GM23338 (cell line): ENCODE measurements around the gene PSMG1. TPM values are rescaled to one million over a fixed set of nuclear protein-coding genes. Genes with fewer than 3 reads are reported as not detected.

Experiments used
- ATAC-seq: fragments of 200-7000 bp; cut with Tn5 transposase; 3 replicates; pipeline ENCODE4 v1.9.1; 2020
- DNase-seq: peaks from one replicate; pipeline ENCODE4 v3.0.0-alpha.2; 2015; ENCODE audit warnings: low spot score
- H2AFZ ChIP-seq: fragments of 200-600 bp; sonication (generic); 2 replicates; pipeline ENCODE4 v1.8.0; 2016; ENCODE audit warnings: antibody characterized with exemption, mild to moderate bottlenecking, moderate library complexity
- H3F3A ChIP-seq: fragments of 200-600 bp; sonication (generic); replicated peaks from 2 replicates; pipeline ENCODE4 v1.8.0; 2017; ENCODE audit warnings: antibody characterized with exemption, mixed run types, low read depth
- H3K27ac ChIP-seq: fragments of 200-600 bp; sonication (generic); 2 replicates; pipeline ENCODE4 v1.6.1; 2016; ENCODE audit warnings: low read depth
- H3K27me3 ChIP-seq: fragments of 200-600 bp; sonication (generic); 2 replicates; pipeline ENCODE4 v1.8.0; 2016; ENCODE audit warnings: mild to moderate bottlenecking, mixed run types, moderate library complexity; ENCODE audit not compliant: insufficient read depth
- H3K36me3 ChIP-seq: fragments of 200-600 bp; sonication (generic); 2 replicates; pipeline ENCODE4 v1.8.0; 2016; ENCODE audit warnings: mild to moderate bottlenecking; ENCODE audit not compliant: insufficient read depth
- H3K4me1 ChIP-seq: fragments of 200-600 bp; sonication (generic); 2 replicates; pipeline ENCODE4 v1.8.0; 2016; ENCODE audit warnings: mild to moderate bottlenecking, moderate library complexity; ENCODE audit not compliant: insufficient read depth
- H3K4me2 ChIP-seq: fragments of 200-600 bp; sonication (generic); 2 replicates; pipeline ENCODE4 v1.7.1; 2017; ENCODE audit warnings: mixed run types
- H3K4me3 ChIP-seq: fragments of 200-600 bp; sonication (generic); 2 replicates; pipeline ENCODE4 v1.6.1; 2016; ENCODE audit warnings: mixed run types
- H3K79me2 ChIP-seq: fragments of 200-600 bp; sonication (generic); replicated peaks from 2 replicates; pipeline ENCODE4 v1.8.0; 2017; ENCODE audit warnings: mild to moderate bottlenecking; ENCODE audit not compliant: insufficient read depth
- H3K9me2 ChIP-seq: fragments of 200-600 bp; sonication (generic); 2 replicates; pipeline ENCODE4 v1.8.0; 2017; ENCODE audit not compliant: insufficient read depth
- H4K20me1 ChIP-seq: fragments of 200-600 bp; sonication (generic); replicated peaks from 2 replicates; pipeline ENCODE4 v1.8.0; 2017; ENCODE audit warnings: mild to moderate bottlenecking; ENCODE audit not compliant: insufficient read depth
- H3K27ac Mint-ChIP-seq: 2 replicates; pipeline ENCODE4 v1.8.0; 2020; ENCODE audit warnings: inconsistent platforms, mild to moderate bottlenecking, moderate library complexity, mixed read lengths
- H3K27me3 Mint-ChIP-seq: 3 replicates; pipeline ENCODE4 v1.8.0; 2022; ENCODE audit warnings: low read depth, mild to moderate bottlenecking, moderate library complexity, mixed read lengths, inconsistent platforms; ENCODE audit not compliant: insufficient read depth, poor library complexity
- H3K36me3 Mint-ChIP-seq: 3 replicates; pipeline ENCODE4 v1.8.0; 2021; ENCODE audit warnings: low read depth, mild to moderate bottlenecking, inconsistent platforms, moderate library complexity, mixed read lengths
- H3K4me1 Mint-ChIP-seq: 3 replicates; pipeline ENCODE4 v1.8.0; 2020; ENCODE audit warnings: mild to moderate bottlenecking, inconsistent platforms, mixed read lengths
- H3K4me3 Mint-ChIP-seq: 3 replicates; pipeline ENCODE4 v1.8.0; 2021; ENCODE audit warnings: moderate library complexity, mild to moderate bottlenecking, inconsistent platforms, mixed read lengths
- H3K9me3 Mint-ChIP-seq: 3 replicates; pipeline ENCODE4 v1.8.0; 2020; ENCODE audit warnings: moderate library complexity, mild to moderate bottlenecking, inconsistent platforms, mixed read lengths
- CREB1 ChIP-seq: fragments of 250-450 bp; sonication (Bioruptor Pico); IDR thresholded peaks from 2 replicates; pipeline ENCODE4 v1.5.0; 2020; ENCODE audit warnings: low read depth, mild to moderate bottlenecking, moderate library complexity
- EZH2 ChIP-seq: fragments of 200-600 bp; sonication (generic); IDR thresholded peaks from one replicate; pipeline ENCODE4 v1.8.0; 2017; ENCODE audit warnings: antibody characterized with exemption, mild to moderate bottlenecking, low read depth; ENCODE audit not compliant: unreplicated experiment
- EZH2phosphoT487 ChIP-seq: fragments of 200-600 bp; sonication (generic); IDR thresholded peaks from one replicate; pipeline ENCODE4 v1.8.1; 2018; ENCODE audit warnings: antibody characterized with exemption; ENCODE audit not compliant: unreplicated experiment
- JUNB ChIP-seq: IDR thresholded peaks from one replicate; pipeline ENCODE4 v1.6.1; 2016; ENCODE audit warnings: antibody characterized with exemption; ENCODE audit not compliant: unreplicated experiment
- NANOG ChIP-seq: IDR thresholded peaks from 2 replicates; pipeline ENCODE4 v1.6.1; 2016; ENCODE audit warnings: antibody characterized with exemption, borderline replicate concordance
- POLR2AphosphoS5 ChIP-seq: IDR thresholded peaks from 2 replicates; pipeline ENCODE4 v1.6.1; 2016; ENCODE audit warnings: antibody characterized with exemption, low read depth
- STAT1 ChIP-seq: IDR thresholded peaks from one replicate; pipeline ENCODE4 v1.6.1; 2016; ENCODE audit warnings: antibody characterized with exemption; ENCODE audit not compliant: unreplicated experiment
- ZNF114 ChIP-seq: fragments of 250-450 bp; sonication (Bioruptor Pico); IDR thresholded peaks from 2 replicates; pipeline ENCODE4 v1.5.0; 2020; ENCODE audit warnings: mild to moderate bottlenecking, moderate library complexity
- ZNF331 ChIP-seq: fragments of 250-450 bp; sonication (Bioruptor Pico); IDR thresholded peaks from 2 replicates; pipeline ENCODE4 v1.5.0; 2020; ENCODE audit warnings: low read depth, mild to moderate bottlenecking, moderate library complexity
- polyA plus RNA-seq: library from polyadenylated mRNA; unstranded; fragments of >200 nt; fragmentation: Nextera tagmentation; extraction: Ambion mirVana; gene quantifications from 2 replicates; pipeline ENCODE4 v1.2.1, GENCODE V29; 2016
- total RNA-seq: library from RNA; depleted of rRNA; stranded (reverse); fragments of >200 nt; shearing (Covaris generic); gene quantifications from 2 replicates; pipeline ENCODE4 v1.2.3, GENCODE V29; 2014
- TF ChIP-seq, protein P1 (sequence below): IDR thresholded peaks from 2 replicates; pipeline ENCODE4 v1.6.1; 2016; ENCODE audit warnings: antibody characterized with exemption
- TF ChIP-seq, protein P2 (sequence below): IDR thresholded peaks from one replicate; pipeline ENCODE4 v1.6.1; 2018; ENCODE audit warnings: antibody characterized with exemption; ENCODE audit not compliant: unreplicated experiment
- TF ChIP-seq, protein P3 (sequence below), 2 experiments: fragments of 200-600 bp in 1 of 2; sonication (generic) in 1 of 2; conservative IDR thresholded peaks; 2 replicates each; pipeline versions ENCODE4 v1.5.1 to v1.6.1; 2016 to 2017; ENCODE audit warnings: antibody characterized with exemption in 2 of 2, low read depth in 2 of 2, mild to moderate bottlenecking in 2 of 2, moderate library complexity in 1 of 2
- TF ChIP-seq, protein P4 (sequence below): fragments of 250-450 bp; sonication (Bioruptor Pico); IDR thresholded peaks from 2 replicates; pipeline ENCODE4 v1.5.0; 2020; ENCODE audit warnings: mild to moderate bottlenecking, moderate library complexity

Gene PSMG1
- total and polyA plus RNA-seq, 2 experiments from 2014 or later: 78.4 to 158 TPM

DNA sequence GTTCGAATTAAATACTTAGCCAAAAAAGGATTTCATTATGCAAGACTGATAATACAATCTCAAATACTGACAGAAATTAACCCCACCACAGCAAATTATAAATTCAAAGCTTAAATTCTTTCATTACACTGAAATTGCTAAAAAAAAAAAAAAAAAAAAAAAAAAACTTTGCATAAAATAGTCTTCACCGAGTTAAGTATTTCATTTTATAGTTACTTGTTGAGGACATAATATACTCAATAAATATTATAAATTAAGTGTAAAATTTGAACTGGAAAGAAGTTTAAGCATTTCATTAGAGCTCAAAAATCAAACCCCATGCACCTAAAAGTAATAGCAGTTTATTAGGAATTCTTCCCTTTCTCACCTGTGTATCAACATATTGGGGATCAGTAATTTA, 1.9 kb upstream of the PSMG1 start:
- peaks cover 17% of the 10 kb centered on the region; the same call in 1 of the 2 replicates for H3K4me1 ChIP-seq
- no peak overlapping the region for H3K27ac ChIP-seq
- H3K79me2 ChIP-seq: peaks cover 24% of the 10 kb centered on the region
- no peak for ATAC-seq
- H3K27me3 ChIP-seq: no peaks in the 10 kb centered on the region
- H3K27me3 Mint-ChIP-seq: peaks cover 8% of the 10 kb centered on the region
- DNase-seq: no peak
- H3F3A ChIP-seq: no peaks in the 10 kb centered on the region; the same call in 1 of the 2 replicates
- peak overlapping the region; percentile 97 for H3K4me3 Mint-ChIP-seq
- H3K4me1 Mint-ChIP-seq: peaks cover 38% of the 10 kb centered on the region
- H3K9me2 ChIP-seq: no peaks in the 10 kb centered on the region
- no peak overlapping the region for H3K27ac Mint-ChIP-seq
- peaks cover 8% of the 10 kb centered on the region for H4K20me1 ChIP-seq
- TF ChIP-seq EZH2phosphoT487 (no peak), NANOG (no peak), JUNB (no peak), STAT1 (no peak), ZNF331 (CRISPR knock-in tag) (no peak), POLR2AphosphoS5 (no peak), CREB1 (CRISPR knock-in tag) (no peak), ZNF114 (CRISPR knock-in tag) (no peak), EZH2 (no peak)
- TF ChIP-seq, protein P1, sequence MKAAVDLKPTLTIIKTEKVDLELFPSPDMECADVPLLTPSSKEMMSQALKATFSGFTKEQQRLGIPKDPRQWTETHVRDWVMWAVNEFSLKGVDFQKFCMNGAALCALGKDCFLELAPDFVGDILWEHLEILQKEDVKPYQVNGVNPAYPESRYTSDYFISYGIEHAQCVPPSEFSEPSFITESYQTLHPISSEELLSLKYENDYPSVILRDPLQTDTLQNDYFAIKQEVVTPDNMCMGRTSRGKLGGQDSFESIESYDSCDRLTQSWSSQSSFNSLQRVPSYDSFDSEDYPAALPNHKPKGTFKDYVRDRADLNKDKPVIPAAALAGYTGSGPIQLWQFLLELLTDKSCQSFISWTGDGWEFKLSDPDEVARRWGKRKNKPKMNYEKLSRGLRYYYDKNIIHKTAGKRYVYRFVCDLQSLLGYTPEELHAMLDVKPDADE: no peak
- TF ChIP-seq, protein P2, sequence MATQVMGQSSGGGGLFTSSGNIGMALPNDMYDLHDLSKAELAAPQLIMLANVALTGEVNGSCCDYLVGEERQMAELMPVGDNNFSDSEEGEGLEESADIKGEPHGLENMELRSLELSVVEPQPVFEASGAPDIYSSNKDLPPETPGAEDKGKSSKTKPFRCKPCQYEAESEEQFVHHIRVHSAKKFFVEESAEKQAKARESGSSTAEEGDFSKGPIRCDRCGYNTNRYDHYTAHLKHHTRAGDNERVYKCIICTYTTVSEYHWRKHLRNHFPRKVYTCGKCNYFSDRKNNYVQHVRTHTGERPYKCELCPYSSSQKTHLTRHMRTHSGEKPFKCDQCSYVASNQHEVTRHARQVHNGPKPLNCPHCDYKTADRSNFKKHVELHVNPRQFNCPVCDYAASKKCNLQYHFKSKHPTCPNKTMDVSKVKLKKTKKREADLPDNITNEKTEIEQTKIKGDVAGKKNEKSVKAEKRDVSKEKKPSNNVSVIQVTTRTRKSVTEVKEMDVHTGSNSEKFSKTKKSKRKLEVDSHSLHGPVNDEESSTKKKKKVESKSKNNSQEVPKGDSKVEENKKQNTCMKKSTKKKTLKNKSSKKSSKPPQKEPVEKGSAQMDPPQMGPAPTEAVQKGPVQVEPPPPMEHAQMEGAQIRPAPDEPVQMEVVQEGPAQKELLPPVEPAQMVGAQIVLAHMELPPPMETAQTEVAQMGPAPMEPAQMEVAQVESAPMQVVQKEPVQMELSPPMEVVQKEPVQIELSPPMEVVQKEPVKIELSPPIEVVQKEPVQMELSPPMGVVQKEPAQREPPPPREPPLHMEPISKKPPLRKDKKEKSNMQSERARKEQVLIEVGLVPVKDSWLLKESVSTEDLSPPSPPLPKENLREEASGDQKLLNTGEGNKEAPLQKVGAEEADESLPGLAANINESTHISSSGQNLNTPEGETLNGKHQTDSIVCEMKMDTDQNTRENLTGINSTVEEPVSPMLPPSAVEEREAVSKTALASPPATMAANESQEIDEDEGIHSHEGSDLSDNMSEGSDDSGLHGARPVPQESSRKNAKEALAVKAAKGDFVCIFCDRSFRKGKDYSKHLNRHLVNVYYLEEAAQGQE: no peak
- TF ChIP-seq, protein P3, sequence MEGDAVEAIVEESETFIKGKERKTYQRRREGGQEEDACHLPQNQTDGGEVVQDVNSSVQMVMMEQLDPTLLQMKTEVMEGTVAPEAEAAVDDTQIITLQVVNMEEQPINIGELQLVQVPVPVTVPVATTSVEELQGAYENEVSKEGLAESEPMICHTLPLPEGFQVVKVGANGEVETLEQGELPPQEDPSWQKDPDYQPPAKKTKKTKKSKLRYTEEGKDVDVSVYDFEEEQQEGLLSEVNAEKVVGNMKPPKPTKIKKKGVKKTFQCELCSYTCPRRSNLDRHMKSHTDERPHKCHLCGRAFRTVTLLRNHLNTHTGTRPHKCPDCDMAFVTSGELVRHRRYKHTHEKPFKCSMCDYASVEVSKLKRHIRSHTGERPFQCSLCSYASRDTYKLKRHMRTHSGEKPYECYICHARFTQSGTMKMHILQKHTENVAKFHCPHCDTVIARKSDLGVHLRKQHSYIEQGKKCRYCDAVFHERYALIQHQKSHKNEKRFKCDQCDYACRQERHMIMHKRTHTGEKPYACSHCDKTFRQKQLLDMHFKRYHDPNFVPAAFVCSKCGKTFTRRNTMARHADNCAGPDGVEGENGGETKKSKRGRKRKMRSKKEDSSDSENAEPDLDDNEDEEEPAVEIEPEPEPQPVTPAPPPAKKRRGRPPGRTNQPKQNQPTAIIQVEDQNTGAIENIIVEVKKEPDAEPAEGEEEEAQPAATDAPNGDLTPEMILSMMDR (conservative IDR thresholded peaks at IDR 0.05; ENCODE audit: low read depth in 2 of 2): no peak
- TF ChIP-seq, protein P4, sequence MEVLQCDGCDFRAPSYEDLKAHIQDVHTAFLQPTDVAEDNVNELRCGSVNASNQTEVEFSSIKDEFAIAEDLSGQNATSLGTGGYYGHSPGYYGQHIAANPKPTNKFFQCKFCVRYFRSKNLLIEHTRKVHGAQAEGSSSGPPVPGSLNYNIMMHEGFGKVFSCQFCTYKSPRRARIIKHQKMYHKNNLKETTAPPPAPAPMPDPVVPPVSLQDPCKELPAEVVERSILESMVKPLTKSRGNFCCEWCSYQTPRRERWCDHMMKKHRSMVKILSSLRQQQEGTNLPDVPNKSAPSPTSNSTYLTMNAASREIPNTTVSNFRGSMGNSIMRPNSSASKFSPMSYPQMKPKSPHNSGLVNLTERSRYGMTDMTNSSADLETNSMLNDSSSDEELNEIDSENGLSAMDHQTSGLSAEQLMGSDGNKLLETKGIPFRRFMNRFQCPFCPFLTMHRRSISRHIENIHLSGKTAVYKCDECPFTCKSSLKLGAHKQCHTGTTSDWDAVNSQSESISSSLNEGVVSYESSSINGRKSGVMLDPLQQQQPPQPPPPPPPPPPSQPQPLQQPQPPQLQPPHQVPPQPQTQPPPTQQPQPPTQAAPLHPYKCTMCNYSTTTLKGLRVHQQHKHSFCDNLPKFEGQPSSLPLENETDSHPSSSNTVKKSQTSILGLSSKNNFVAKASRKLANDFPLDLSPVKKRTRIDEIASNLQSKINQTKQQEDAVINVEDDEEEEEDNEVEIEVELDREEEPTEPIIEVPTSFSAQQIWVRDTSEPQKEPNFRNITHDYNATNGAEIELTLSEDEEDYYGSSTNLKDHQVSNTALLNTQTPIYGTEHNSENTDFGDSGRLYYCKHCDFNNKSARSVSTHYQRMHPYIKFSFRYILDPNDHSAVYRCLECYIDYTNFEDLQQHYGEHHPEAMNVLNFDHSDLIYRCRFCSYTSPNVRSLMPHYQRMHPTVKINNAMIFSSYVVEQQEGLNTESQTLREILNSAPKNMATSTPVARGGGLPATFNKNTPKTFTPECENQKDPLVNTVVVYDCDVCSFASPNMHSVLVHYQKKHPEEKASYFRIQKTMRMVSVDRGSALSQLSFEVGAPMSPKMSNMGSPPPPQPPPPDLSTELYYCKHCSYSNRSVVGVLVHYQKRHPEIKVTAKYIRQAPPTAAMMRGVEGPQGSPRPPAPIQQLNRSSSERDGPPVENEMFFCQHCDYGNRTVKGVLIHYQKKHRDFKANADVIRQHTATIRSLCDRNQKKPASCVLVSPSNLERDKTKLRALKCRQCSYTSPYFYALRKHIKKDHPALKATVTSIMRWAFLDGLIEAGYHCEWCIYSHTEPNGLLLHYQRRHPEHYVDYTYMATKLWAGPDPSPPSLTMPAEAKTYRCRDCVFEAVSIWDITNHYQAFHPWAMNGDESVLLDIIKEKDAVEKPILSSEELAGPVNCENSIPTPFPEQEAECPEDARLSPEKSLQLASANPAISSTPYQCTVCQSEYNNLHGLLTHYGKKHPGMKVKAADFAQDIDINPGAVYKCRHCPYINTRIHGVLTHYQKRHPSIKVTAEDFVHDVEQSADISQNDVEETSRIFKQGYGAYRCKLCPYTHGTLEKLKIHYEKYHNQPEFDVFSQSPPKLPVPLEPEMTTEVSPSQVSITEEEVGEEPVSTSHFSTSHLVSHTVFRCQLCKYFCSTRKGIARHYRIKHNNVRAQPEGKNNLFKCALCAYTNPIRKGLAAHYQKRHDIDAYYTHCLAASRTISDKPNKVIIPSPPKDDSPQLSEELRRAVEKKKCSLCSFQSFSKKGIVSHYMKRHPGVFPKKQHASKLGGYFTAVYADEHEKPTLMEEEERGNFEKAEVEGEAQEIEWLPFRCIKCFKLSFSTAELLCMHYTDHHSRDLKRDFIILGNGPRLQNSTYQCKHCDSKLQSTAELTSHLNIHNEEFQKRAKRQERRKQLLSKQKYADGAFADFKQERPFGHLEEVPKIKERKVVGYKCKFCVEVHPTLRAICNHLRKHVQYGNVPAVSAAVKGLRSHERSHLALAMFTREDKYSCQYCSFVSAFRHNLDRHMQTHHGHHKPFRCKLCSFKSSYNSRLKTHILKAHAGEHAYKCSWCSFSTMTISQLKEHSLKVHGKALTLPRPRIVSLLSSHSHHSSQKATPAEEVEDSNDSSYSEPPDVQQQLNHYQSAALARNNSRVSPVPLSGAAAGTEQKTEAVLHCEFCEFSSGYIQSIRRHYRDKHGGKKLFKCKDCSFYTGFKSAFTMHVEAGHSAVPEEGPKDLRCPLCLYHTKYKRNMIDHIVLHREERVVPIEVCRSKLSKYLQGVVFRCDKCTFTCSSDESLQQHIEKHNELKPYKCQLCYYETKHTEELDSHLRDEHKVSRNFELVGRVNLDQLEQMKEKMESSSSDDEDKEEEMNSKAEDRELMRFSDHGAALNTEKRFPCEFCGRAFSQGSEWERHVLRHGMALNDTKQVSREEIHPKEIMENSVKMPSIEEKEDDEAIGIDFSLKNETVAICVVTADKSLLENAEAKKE: no peak
- H3K4me3 ChIP-seq: no peak overlapping the region
- H3K4me2 ChIP-seq: peak overlapping the region; percentile 80
- peaks cover 10% of the 10 kb centered on the region for H3K36me3 Mint-ChIP-seq
- H2AFZ ChIP-seq: no peak overlapping the region
- no peaks in the 10 kb centered on the region for H3K36me3 ChIP-seq
- H3K9me3 Mint-ChIP-seq: no peaks in the 10 kb centered on the region
